GM23248 (cell line): ENCODE results near the gene GTPBP10. TPM values are rescaled to one million over a fixed set of nuclear protein-coding genes. Genes with fewer than 3 reads are reported as not detected.
A peak's percentile ranks its signal among the peaks of the same experiment; 100 is the strongest.

ENCODE experiments used
- DNase-seq: peaks from one replicate; pipeline ENCODE4 v3.0.0-alpha.2; 2015
- H2AFZ ChIP-seq: fragments of 200-600 bp; sonication (generic); 2 replicates; pipeline ENCODE4 v1.6.1; 2016; ENCODE audit warnings: antibody characterized with exemption
- H3F3A ChIP-seq: fragments of 200-600 bp; sonication (generic); 2 replicates; pipeline ENCODE4 v1.6.1; 2016; ENCODE audit warnings: mild to moderate bottlenecking, antibody characterized with exemption, mixed run types; ENCODE audit not compliant: insufficient read depth
- H3K27ac ChIP-seq: fragments of 200-600 bp; sonication (generic); 2 replicates; pipeline ENCODE4 v1.5.1; 2016; ENCODE audit warnings: mild to moderate bottlenecking
- H3K27me3 ChIP-seq: fragments of 200-600 bp; sonication (generic); replicated peaks from 2 replicates; pipeline ENCODE4 v1.6.1; 2016; ENCODE audit warnings: mild to moderate bottlenecking; ENCODE audit not compliant: insufficient read depth
- H3K36me3 ChIP-seq: fragments of 200-600 bp; sonication (generic); 2 replicates; pipeline ENCODE4 v1.6.1; 2016; ENCODE audit warnings: low read depth, mild to moderate bottlenecking
- H3K4me1 ChIP-seq: fragments of 200-600 bp; sonication (generic); 2 replicates; pipeline ENCODE4 v1.6.1; 2016; ENCODE audit warnings: mild to moderate bottlenecking; ENCODE audit not compliant: insufficient read depth
- H3K4me2 ChIP-seq: fragments of 200-600 bp; sonication (generic); one replicate; pipeline ENCODE4 v1.6.1; 2016; ENCODE audit warnings: mild to moderate bottlenecking; ENCODE audit not compliant: unreplicated experiment
- H3K4me3 ChIP-seq: fragments of 200-600 bp; sonication (generic); 2 replicates; pipeline ENCODE4 v1.5.1; 2016; ENCODE audit warnings: mild to moderate bottlenecking
- H3K79me2 ChIP-seq: fragments of 200-600 bp; sonication (generic); 2 replicates; pipeline ENCODE4 v1.6.1; 2016; ENCODE audit warnings: mild to moderate bottlenecking; ENCODE audit not compliant: insufficient read depth
- H3K9ac ChIP-seq: fragments of 200-600 bp; sonication (generic); 2 replicates; pipeline ENCODE4 v1.6.1; 2016; ENCODE audit warnings: mild to moderate bottlenecking
- H3K9me2 ChIP-seq: fragments of 200-600 bp; sonication (generic); 2 replicates; pipeline ENCODE4 v1.6.1; 2016; ENCODE audit warnings: mixed run types, mild to moderate bottlenecking, moderate library complexity; ENCODE audit not compliant: insufficient read depth
- H3K9me3 ChIP-seq: fragments of 200-600 bp; sonication (generic); one replicate; pipeline ENCODE4 v1.6.1; 2017; ENCODE audit warnings: low read depth
- H4K20me1 ChIP-seq: fragments of 200-600 bp; sonication (generic); 2 replicates; pipeline ENCODE4 v1.6.0; 2016; ENCODE audit not compliant: insufficient read depth
- EZH2 ChIP-seq: fragments of 200-600 bp; sonication (generic); IDR thresholded peaks from 2 replicates; pipeline ENCODE4 v1.6.1; 2018; ENCODE audit warnings: antibody characterized with exemption, mild to moderate bottlenecking; ENCODE audit not compliant: insufficient read depth, poor library complexity, severe bottlenecking
- EZH2phosphoT487 ChIP-seq: fragments of 200-600 bp; sonication (generic); IDR thresholded peaks from 2 replicates; pipeline ENCODE4 v1.6.1; 2018; ENCODE audit warnings: antibody characterized with exemption, moderate library complexity, mild to moderate bottlenecking, low read depth; ENCODE audit not compliant: insufficient read depth
- WGBS, 2 experiments: methylation state at CpG; one replicate each; pipeline ENCODE4 v1.1.6; 2015 to 2017; ENCODE audit warnings: low lambda C conversion rate in 2 of 2, low coverage in 1 of 2; ENCODE audit errors: missing lambda C conversion rate in 2 of 2; 5-methylcytosine and 5-hydroxymethylcytosine counted together
- in situ Hi-C: fragments of 300-500 bp; cut with MboI; formaldehyde crosslinking; loops from 2 replicates; pipeline ENCODE4 v1.15.0; 2020
- polyA plus RNA-seq: library from polyadenylated mRNA; unstranded; fragments of >200 nt; fragmentation: Nextera tagmentation; extraction: Ambion mirVana; gene quantifications from 2 replicates; pipeline ENCODE4 v1.2.1, GENCODE V29; 2016
- total RNA-seq: library from RNA; depleted of rRNA; stranded (reverse); fragments of >200 nt; shearing (Covaris generic); gene quantifications from 2 replicates; pipeline ENCODE4 v1.2.3, GENCODE V29; 2014

Gene GTPBP10
- total and polyA plus RNA-seq, 2 experiments from 2014 or later: 15.0 to 24.6 TPM

DNA sequence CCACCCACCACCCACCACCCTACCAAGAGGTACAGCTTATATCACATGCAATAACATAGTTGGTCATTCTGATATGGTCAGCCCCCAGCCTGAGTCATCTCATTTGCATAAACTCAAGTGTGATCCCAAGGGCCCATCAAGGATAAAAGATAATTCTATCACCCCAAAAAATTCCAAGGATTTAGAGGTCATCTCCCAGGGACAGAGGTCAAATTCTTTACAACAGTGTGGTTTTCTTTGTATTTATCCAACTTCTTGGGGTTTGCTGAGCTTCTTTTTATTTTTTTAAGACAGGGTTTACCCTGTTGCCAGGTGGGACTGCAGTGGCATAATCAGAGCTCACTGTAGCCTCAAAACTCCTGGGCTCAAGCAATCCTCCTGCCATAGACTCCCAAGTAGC lies 9.4 kb upstream of the GTPBP10 start:
- H3K9ac ChIP-seq: no peak overlapping the region
- H3K27ac ChIP-seq: no peak overlapping the region
- no peaks in the 10 kb centered on the region for H3K27me3 ChIP-seq
- H3K4me2 ChIP-seq: no peak overlapping the region
- no peaks in the 10 kb centered on the region for H3K9me2 ChIP-seq
- no peaks in the 10 kb centered on the region for H3K4me1 ChIP-seq
- no peaks in the 10 kb centered on the region for H3K79me2 ChIP-seq
- H3K36me3 ChIP-seq: no peaks in the 10 kb centered on the region
- no peak overlapping the region for H2AFZ ChIP-seq
- no peaks in the 10 kb centered on the region for H4K20me1 ChIP-seq
- no peaks in the 10 kb centered on the region for H3F3A ChIP-seq
- in situ Hi-C loops: no loop called here
- H3K4me3 ChIP-seq: no peak overlapping the region
- no peak for DNase-seq
- H3K9me3 ChIP-seq: no peaks in the 10 kb centered on the region
- no peak for TF ChIP-seq EZH2
- TF ChIP-seq EZH2phosphoT487: no peak

DNA sequence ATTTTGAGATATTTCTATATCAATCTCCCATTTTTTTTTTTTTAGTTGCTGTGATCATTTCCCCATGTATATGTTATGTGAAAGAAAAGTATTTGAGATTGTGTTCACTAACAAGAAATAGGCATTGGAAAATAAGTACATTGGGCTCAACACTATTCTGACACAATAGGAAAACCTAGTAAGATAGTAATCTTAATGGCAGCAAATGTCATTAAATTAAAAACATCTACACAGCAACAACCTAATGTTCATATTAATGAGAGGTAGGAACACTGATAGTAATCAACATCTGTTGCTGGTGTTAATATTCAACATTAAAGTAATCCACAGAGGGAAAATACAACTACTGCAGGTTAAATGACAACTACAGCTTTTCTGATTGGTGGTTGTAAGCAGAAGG lies 1.5 kb upstream of the GTPBP10 start:
- peaks cover 12% of the 10 kb centered on the region; the same call in 1 of the 2 replicates for H3K4me1 ChIP-seq
- no peaks in the 10 kb centered on the region for H3K9me2 ChIP-seq
- no peaks in the 10 kb centered on the region for H3K9me3 ChIP-seq
- peak overlapping the region; percentile 92 for H3K4me2 ChIP-seq
- DNase-seq: no peak
- no peaks in the 10 kb centered on the region for H3K36me3 ChIP-seq
- in situ Hi-C loops: no loop called here
- H3F3A ChIP-seq: peaks cover 18% of the 10 kb centered on the region; the same call in 1 of the 2 replicates
- H3K27ac ChIP-seq: peak overlapping the region; percentile 79
- H4K20me1 ChIP-seq: no peaks in the 10 kb centered on the region
- H3K4me3 ChIP-seq: peak overlapping the region; percentile 100
- peaks cover 35% of the 10 kb centered on the region for H3K79me2 ChIP-seq
- H2AFZ ChIP-seq: peak overlapping the region; percentile 98
- TF ChIP-seq EZH2 (no peak), EZH2phosphoT487 (no peak)
- H3K9ac ChIP-seq: peak overlapping the region; percentile 99
- H3K27me3 ChIP-seq: no peaks in the 10 kb centered on the region

DNA sequence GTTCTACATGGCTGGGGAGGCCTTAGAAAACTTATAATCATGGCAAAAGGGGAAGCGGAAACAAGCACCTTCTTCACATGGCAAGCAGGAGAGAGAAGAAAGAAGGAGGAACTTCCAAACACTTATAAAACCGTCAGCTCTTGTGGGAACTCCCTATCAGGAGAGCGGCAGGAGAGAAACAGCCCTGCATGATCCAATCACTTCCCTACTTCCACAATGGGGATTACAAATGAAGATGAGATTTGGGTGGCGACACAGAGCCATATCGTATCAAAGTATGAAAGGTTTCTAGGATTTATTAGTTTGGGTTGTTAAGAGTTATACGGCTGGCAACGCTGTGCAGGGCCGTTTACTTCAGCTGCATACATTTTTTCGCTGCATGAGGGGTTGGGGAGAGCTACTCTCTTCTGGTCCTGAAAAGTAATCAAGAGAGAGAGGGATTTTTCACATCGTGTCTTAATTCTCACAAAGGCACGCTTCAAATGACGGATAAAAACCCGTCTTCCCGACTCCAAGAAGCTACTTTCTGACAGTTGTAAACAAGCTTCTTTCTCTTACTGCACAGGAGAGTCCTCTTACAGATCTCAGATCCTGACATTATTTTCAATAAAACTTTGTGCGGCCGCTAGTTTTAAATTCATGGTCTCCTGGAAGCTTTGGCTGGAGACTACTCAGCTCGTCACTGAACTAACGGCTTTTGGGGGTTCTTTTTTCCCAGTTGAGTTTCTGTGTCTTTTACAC lies 751 bp upstream of the GTPBP10 start:
- peak overlapping the region; percentile 79 for H3K27ac ChIP-seq
- H3K79me2 ChIP-seq: peaks cover 42% of the 10 kb centered on the region
- H4K20me1 ChIP-seq: no peaks in the 10 kb centered on the region
- H3K27me3 ChIP-seq: no peaks in the 10 kb centered on the region
- peak overlapping the region; percentile 92 for H3K4me2 ChIP-seq
- WGBS, 2 experiments: 2% methylated on average over 18 of the region's 18 CpGs
- no peaks in the 10 kb centered on the region for H3K9me3 ChIP-seq
- peak overlapping the region; percentile 98 for H2AFZ ChIP-seq
- DNase-seq: peak; percentile 66
- TF ChIP-seq EZH2phosphoT487 (no peak), EZH2 (no peak)
- peak overlapping the region; percentile 99 for H3K9ac ChIP-seq
- H3K4me3 ChIP-seq: peak overlapping the region; percentile 100
- H3K4me1 ChIP-seq: peaks cover 12% of the 10 kb centered on the region; the same call in 1 of the 2 replicates
- no peaks in the 10 kb centered on the region for H3K36me3 ChIP-seq
- peaks cover 18% of the 10 kb centered on the region; the same call in 1 of the 2 replicates for H3F3A ChIP-seq
- no peaks in the 10 kb centered on the region for H3K9me2 ChIP-seq
- in situ Hi-C loops: no loop called here

DNA sequence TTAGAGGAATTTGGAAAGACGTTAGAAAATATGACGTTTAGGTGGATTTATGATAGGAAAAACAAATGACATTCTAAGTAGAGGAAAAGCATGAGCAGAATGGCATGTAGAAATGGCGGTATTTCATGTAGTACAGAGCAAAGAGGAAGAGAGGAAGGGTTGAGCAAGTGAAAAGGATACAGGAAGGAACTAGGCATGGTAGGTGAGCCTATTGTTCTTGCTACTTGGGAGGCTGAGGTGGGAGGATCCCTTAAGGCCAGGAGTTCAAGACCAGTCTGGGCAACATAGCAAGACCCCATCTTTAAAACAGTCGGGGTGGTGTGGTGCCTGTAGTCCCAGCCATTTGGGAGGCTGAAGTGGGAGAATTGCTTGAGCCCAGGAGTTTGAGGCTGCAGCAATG lies 1.2 kb downstream of the GTPBP10 start:
- no peak overlapping the region for H3K27ac ChIP-seq
- H3K4me3 ChIP-seq: peak overlapping the region; percentile 100
- TF ChIP-seq EZH2phosphoT487: no peak
- no peak for TF ChIP-seq EZH2
- H3K4me2 ChIP-seq: peak overlapping the region; percentile 98
- no peaks in the 10 kb centered on the region for H3K9me2 ChIP-seq
- no peaks in the 10 kb centered on the region for H3K27me3 ChIP-seq
- in situ Hi-C loops: no loop called here
- H3K36me3 ChIP-seq: no peaks in the 10 kb centered on the region
- H3K4me1 ChIP-seq: peaks cover 12% of the 10 kb centered on the region; the same call in 1 of the 2 replicates
- H4K20me1 ChIP-seq: no peaks in the 10 kb centered on the region
- peaks cover 18% of the 10 kb centered on the region; the same call in 1 of the 2 replicates for H3F3A ChIP-seq
- peak overlapping the region; percentile 98; the same call in 1 of the 2 replicates for H2AFZ ChIP-seq
- WGBS, 2 experiments: 63 to 67% methylated on average over 4 of the region's 4 CpGs
- no peak for DNase-seq
- peak overlapping the region; percentile 99 for H3K9ac ChIP-seq
- H3K79me2 ChIP-seq: peaks cover 62% of the 10 kb centered on the region
- no peaks in the 10 kb centered on the region for H3K9me3 ChIP-seq
